Measurements from ENCODE around the gene EMILIN2.

DNA sequence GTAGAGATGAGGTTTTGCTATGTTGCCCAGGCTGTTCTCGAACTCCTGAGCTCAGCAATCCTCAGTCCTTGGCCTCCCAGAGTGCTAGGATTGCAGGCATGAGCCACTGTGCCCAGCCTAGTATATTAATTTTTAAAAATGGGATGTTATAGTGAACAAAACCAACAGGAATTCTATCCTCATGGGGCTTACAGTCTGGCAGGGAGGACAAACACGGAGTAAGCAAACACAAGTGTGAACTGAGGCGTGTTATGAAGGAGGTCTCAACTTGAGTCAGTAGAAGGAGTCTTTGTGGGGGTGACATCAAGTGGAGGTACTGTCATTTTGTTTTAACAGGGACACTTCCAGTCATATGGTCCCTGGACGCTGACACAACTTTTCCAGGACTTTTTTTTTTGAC lies 33.1 kb downstream of the EMILIN2 start:
- TF ChIP-seq, protein P1, sequence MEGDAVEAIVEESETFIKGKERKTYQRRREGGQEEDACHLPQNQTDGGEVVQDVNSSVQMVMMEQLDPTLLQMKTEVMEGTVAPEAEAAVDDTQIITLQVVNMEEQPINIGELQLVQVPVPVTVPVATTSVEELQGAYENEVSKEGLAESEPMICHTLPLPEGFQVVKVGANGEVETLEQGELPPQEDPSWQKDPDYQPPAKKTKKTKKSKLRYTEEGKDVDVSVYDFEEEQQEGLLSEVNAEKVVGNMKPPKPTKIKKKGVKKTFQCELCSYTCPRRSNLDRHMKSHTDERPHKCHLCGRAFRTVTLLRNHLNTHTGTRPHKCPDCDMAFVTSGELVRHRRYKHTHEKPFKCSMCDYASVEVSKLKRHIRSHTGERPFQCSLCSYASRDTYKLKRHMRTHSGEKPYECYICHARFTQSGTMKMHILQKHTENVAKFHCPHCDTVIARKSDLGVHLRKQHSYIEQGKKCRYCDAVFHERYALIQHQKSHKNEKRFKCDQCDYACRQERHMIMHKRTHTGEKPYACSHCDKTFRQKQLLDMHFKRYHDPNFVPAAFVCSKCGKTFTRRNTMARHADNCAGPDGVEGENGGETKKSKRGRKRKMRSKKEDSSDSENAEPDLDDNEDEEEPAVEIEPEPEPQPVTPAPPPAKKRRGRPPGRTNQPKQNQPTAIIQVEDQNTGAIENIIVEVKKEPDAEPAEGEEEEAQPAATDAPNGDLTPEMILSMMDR (IDR thresholded peaks at IDR 0.05): no peak
- no peak for TF ChIP-seq POLR2A (IDR thresholded peaks at IDR 0.05)
